Natural killer cell treated with Interleukin-12 subunit alpha and Interleukin-12 subunit beta and Interleukin-15 and Interleukin-18, amount 100 ng/mL, for 72 hours (primary cell): ENCODE data around the gene EN2. TPM values are rescaled to one million over a fixed set of nuclear protein-coding genes. Genes with fewer than 3 reads are reported as not detected.
A peak's percentile ranks its signal among the peaks of the same experiment; 100 is the strongest.

Experiments used
- ATAC-seq, 2 donors: fragments of 150-1000 bp; cut with Tn5 transposase in 1 of 2; sonication (Bioruptor Pico), chemical (Tn5 transposase) in 1 of 2; 2 replicates each; pipeline ENCODE4 v1.10.0; 2021
- DNase-seq: peaks from one replicate; pipeline ENCODE4 v3.0.0; 2022; ENCODE audit warnings: low spot score
- H3K27ac Mint-ChIP-seq, 2 donors: 1 replicate in 1 of 2; 2 replicates in 1 of 2; pipeline ENCODE4 v1.8.0; 2022; ENCODE audit warnings: mixed read lengths in 2 of 2, mild to moderate bottlenecking in 1 of 2, moderate library complexity in 1 of 2
- H3K27me3 Mint-ChIP-seq, 2 donors: 1 replicate in 1 of 2; 2 replicates in 1 of 2; pipeline ENCODE4 v1.8.0; 2022; ENCODE audit warnings: mixed read lengths in 2 of 2
- H3K36me3 Mint-ChIP-seq: one replicate; pipeline ENCODE4 v1.8.0; 2022; ENCODE audit warnings: mixed read lengths
- H3K4me1 Mint-ChIP-seq, 2 donors: 1 replicate in 1 of 2; 2 replicates in 1 of 2; pipeline ENCODE4 v1.8.0; 2022; ENCODE audit warnings: low read depth in 2 of 2, mixed read lengths in 2 of 2, mild to moderate bottlenecking in 1 of 2
- H3K4me3 Mint-ChIP-seq: one replicate; pipeline ENCODE4 v1.8.0; 2022; ENCODE audit warnings: mixed read lengths
- H3K9me3 Mint-ChIP-seq: 2 replicates; pipeline ENCODE4 v1.8.0; 2022; ENCODE audit warnings: mixed read lengths
- total RNA-seq, 2 donors: library from RNA; stranded (reverse); gene quantifications; one replicate each; pipeline ENCODE4 v1.2.3, GENCODE V29; 2022

The EN2 gene
- total RNA-seq, 2 donors from 2014 or later = 0.07 TPM; not detected in 1

- peak; percentile 28 to 51 for ATAC-seq
- Mint-ChIP-seq H3K27me3 (peaks cover 41 to 73% of the 10 kb centered on the region in 2 donors), H3K4me1 (peaks cover 5 to 12% of the 10 kb centered on the region in 2 donors), H3K27ac (no peak overlapping the region), H3K4me3 (peak overlapping the region; percentile 15), H3K36me3 (no peaks in the 10 kb centered on the region), H3K9me3 (no peaks in the 10 kb centered on the region)
- peak; percentile 59 for DNase-seq
Measured at GRCh38 chr7:155467846-155468784, 10.2 kb downstream of the EN2 start.

- DNase-seq = no peak
- Mint-ChIP-seq H3K36me3 (no peaks in the 10 kb centered on the region), H3K27ac (no peak overlapping the region), H3K4me3 (peak overlapping the region; percentile 15), H3K9me3 (no peaks in the 10 kb centered on the region), H3K4me1 (peaks cover 5 to 9% of the 10 kb centered on the region in 2 donors), H3K27me3 (peaks cover 41 to 74% of the 10 kb centered on the region in 2 donors)
- ATAC-seq = no peak
Measured at GRCh38 chr7:155468785-155469148, 10.8 kb downstream of the EN2 start.

GRCh38 chr7:155469311-155470185, 11.6 kb downstream of the EN2 start:
- peaks cover 5 to 9% of the 10 kb centered on the region in 2 donors for H3K4me1 Mint-ChIP-seq

GRCh38 chr7:155470186-155470487, 12.2 kb downstream of the EN2 start:
- DNase-seq (peak; percentile 13), ATAC-seq (no peak)
- Mint-ChIP-seq H3K27ac (no peak overlapping the region), H3K27me3 (peaks cover 50 to 74% of the 10 kb centered on the region in 2 donors), H3K9me3 (no peaks in the 10 kb centered on the region), H3K4me3 (no peak overlapping the region), H3K36me3 (no peaks in the 10 kb centered on the region), H3K4me1 (peaks cover 5 to 9% of the 10 kb centered on the region in 2 donors)

More at GRCh38 chr7:155469311-155470185, 11.6 kb downstream of the EN2 start:
- no peaks in the 10 kb centered on the region for H3K9me3 Mint-ChIP-seq
- no peak overlapping the region for H3K27ac Mint-ChIP-seq
- no peak overlapping the region for H3K4me3 Mint-ChIP-seq
- no peak for ATAC-seq
- H3K36me3 Mint-ChIP-seq = no peaks in the 10 kb centered on the region
- peaks cover 46 to 74% of the 10 kb centered on the region in 2 donors for H3K27me3 Mint-ChIP-seq
- DNase-seq = peak; percentile 29

- DNase-seq (peak; percentile 38), ATAC-seq (no peak)
- Mint-ChIP-seq H3K9me3 (no peaks in the 10 kb centered on the region), H3K27me3 (peaks cover 54 to 74% of the 10 kb centered on the region in 2 donors), H3K4me3 (no peak overlapping the region), H3K36me3 (no peaks in the 10 kb centered on the region), H3K4me1 (peaks cover 5 to 9% of the 10 kb centered on the region in 2 donors), H3K27ac (no peak overlapping the region)
Measured at GRCh38 chr7:155470686-155471638, 13.0 kb downstream of the EN2 start.

GRCh38 chr7:155471718-155472117, 13.8 kb downstream of the EN2 start:
- Mint-ChIP-seq H3K27ac (no peak overlapping the region), H3K27me3 (peaks cover 60 to 81% of the 10 kb centered on the region in 2 donors), H3K4me3 (no peak overlapping the region), H3K9me3 (no peaks in the 10 kb centered on the region), H3K4me1 (peaks cover 5 to 7% of the 10 kb centered on the region in 2 donors), H3K36me3 (no peaks in the 10 kb centered on the region)
- DNase-seq (no peak), ATAC-seq (no peak)

- H3K27me3 Mint-ChIP-seq = peaks cover 55 to 78% of the 10 kb centered on the region in 2 donors
- peak overlapping the region in 1 of 2 donors; percentile 10 for H3K27ac Mint-ChIP-seq
- ATAC-seq = peak in 1 of 2 donors; percentile 66
- peaks cover 5 to 7% of the 10 kb centered on the region in 2 donors for H3K4me1 Mint-ChIP-seq
- no peak overlapping the region for H3K4me3 Mint-ChIP-seq
- H3K36me3 Mint-ChIP-seq = no peaks in the 10 kb centered on the region
- H3K9me3 Mint-ChIP-seq = peaks cover 6% of the 10 kb centered on the region
- no peak for DNase-seq
Measured at GRCh38 chr7:155477476-155477875, 19.5 kb downstream of the EN2 start.

GRCh38 chr7:155481764-155482163, 23.8 kb downstream of the EN2 start:
- no peaks in the 10 kb centered on the region for H3K36me3 Mint-ChIP-seq
- peaks cover 6 to 8% of the 10 kb centered on the region in 2 donors for H3K4me1 Mint-ChIP-seq
- DNase-seq (no peak), ATAC-seq (no peak)
- peaks cover 32 to 37% of the 10 kb centered on the region in 2 donors for H3K27me3 Mint-ChIP-seq
- H3K4me3 Mint-ChIP-seq = no peak overlapping the region
- H3K9me3 Mint-ChIP-seq = peaks cover 6% of the 10 kb centered on the region
- H3K27ac Mint-ChIP-seq = no peak overlapping the region

GRCh38 chr7:155482511-155483183, 24.7 kb downstream of the EN2 start:
- no peak for DNase-seq
- Mint-ChIP-seq H3K4me1 (peaks cover 2 to 5% of the 10 kb centered on the region in 2 donors), H3K27me3 (peaks cover 27 to 30% of the 10 kb centered on the region in 2 donors), H3K9me3 (peaks cover 6% of the 10 kb centered on the region), H3K27ac (no peak overlapping the region), H3K36me3 (no peaks in the 10 kb centered on the region), H3K4me3 (no peak overlapping the region)
- ATAC-seq = no peak

- Mint-ChIP-seq H3K4me3 (no peak overlapping the region), H3K36me3 (no peaks in the 10 kb centered on the region), H3K27ac (no peak overlapping the region), H3K9me3 (peaks cover 6% of the 10 kb centered on the region), H3K27me3 (peaks cover 26 to 27% of the 10 kb centered on the region in 2 donors), H3K4me1 (peaks cover 0 to 5% of the 10 kb centered on the region in 2 donors)
- ATAC-seq (no peak), DNase-seq (no peak)
Measured at GRCh38 chr7:155483245-155483644, 25.3 kb downstream of the EN2 start.

- peaks cover 24 to 26% of the 10 kb centered on the region in 2 donors for H3K27me3 Mint-ChIP-seq
- no peak for ATAC-seq
Measured at GRCh38 chr7:155483868-155484325, 26.0 kb downstream of the EN2 start.

More at GRCh38 chr7:155483868-155484325, 26.0 kb downstream of the EN2 start:
- Mint-ChIP-seq H3K4me1 (peaks cover 0 to 7% of the 10 kb centered on the region in 2 donors), H3K36me3 (no peaks in the 10 kb centered on the region), H3K4me3 (no peak overlapping the region), H3K9me3 (peaks cover 6% of the 10 kb centered on the region), H3K27ac (no peak overlapping the region)
- DNase-seq = no peak
